GM18519 (cell line): ENCODE measurements around the gene KRT76.

Source experiments
- ATAC-seq: cut with Tn5 transposase; IDR thresholded peaks from one replicate; pipeline ENCODE4 v1.9.1; 2021; ENCODE audit warnings: mild to moderate bottlenecking, moderate library complexity; ENCODE audit not compliant: unreplicated experiment, low FRiP score

The KRT76 gene

GRCh38 chr12:52813885-52814709 lies 37.0 kb upstream of the KRT76 start, which contains the start of gene KRT4:
TSS of gene KRT4 (minus strand) at chr12:52814116. CDS start at chr12:52814058, 58 bp downstream.
- no peak for ATAC-seq

GRCh38 chr12:52813203-52813819 lies 36.2 kb upstream of the KRT76 start:
- no peak for ATAC-seq

GRCh38 chr12:52812749-52813148 lies 35.6 kb upstream of the KRT76 start:
- no peak for ATAC-seq

- no peak for ATAC-seq
Measured at GRCh38 chr12:52812073-52812400, 34.9 kb upstream of the KRT76 start.

- ATAC-seq: no peak
Measured at GRCh38 chr12:52811191-52812072, 34.3 kb upstream of the KRT76 start.

- no peak for ATAC-seq
Measured at GRCh38 chr12:52810554-52810953, 33.4 kb upstream of the KRT76 start.

GRCh38 chr12:52809166-52809565 lies 32.0 kb upstream of the KRT76 start:
- ATAC-seq: no peak

- ATAC-seq: no peak
Measured at GRCh38 chr12:52808573-52809160, 31.5 kb upstream of the KRT76 start.

GRCh38 chr12:52807544-52808470 lies 30.7 kb upstream of the KRT76 start:
- no peak for ATAC-seq

GRCh38 chr12:52806821-52807543 lies 29.8 kb upstream of the KRT76 start:
- no peak for ATAC-seq

GRCh38 chr12:52806169-52806811 lies 29.1 kb upstream of the KRT76 start:
- ATAC-seq: no peak

GRCh38 chr12:52805739-52806138 lies 28.6 kb upstream of the KRT76 start:
- no peak for ATAC-seq

- no peak for ATAC-seq
Measured at GRCh38 chr12:52805000-52805399, 27.9 kb upstream of the KRT76 start.

GRCh38 chr12:52802442-52802841 lies 25.3 kb upstream of the KRT76 start:
- ATAC-seq: no peak

- no peak for ATAC-seq
Measured at GRCh38 chr12:52801773-52802172, 24.6 kb upstream of the KRT76 start.

- ATAC-seq: no peak
Measured at GRCh38 chr12:52800259-52800917, 23.2 kb upstream of the KRT76 start.

GRCh38 chr12:52799505-52800211 lies 22.5 kb upstream of the KRT76 start:
- ATAC-seq: no peak
